SK-N-MC (cell line): Measurements from ENCODE around the gene GABRG3.

Experiments
- DNase-seq: peaks from one replicate; pipeline ENCODE4 v3.0.0-alpha.2; 2011; ENCODE audit warnings: low read depth, low spot score
- H3K27ac ChIP-seq: fragments of 200-600 bp; sonication (generic); 2 replicates; pipeline ENCODE4 v1.5.1; 2016; ENCODE audit warnings: mixed run types
- H3K36me3 ChIP-seq: fragments of 200-600 bp; sonication (generic); 2 replicates; pipeline ENCODE4 v1.6.1; 2017; ENCODE audit warnings: antibody characterized with exemption, low read length, mixed read lengths; ENCODE audit not compliant: insufficient read depth
- H3K4me3 ChIP-seq: fragments of 200-600 bp; sonication (generic); 2 replicates; pipeline ENCODE4 v1.5.1; 2016
- H3K9ac ChIP-seq: fragments of 200-600 bp; sonication (generic); 2 replicates; pipeline ENCODE4 v1.8.0; 2017; ENCODE audit warnings: mixed run types, mixed read lengths; ENCODE audit not compliant: insufficient read length
- H3K9me3 ChIP-seq: fragments of 200-600 bp; sonication (generic); 2 replicates; pipeline ENCODE4 v1.6.1; 2017; ENCODE audit warnings: low read depth, mild to moderate bottlenecking, antibody characterized with exemption, low read length, moderate library complexity, mixed read lengths
- EZH2 ChIP-seq: fragments of 200-600 bp; sonication (generic); IDR thresholded peaks from one replicate; pipeline ENCODE4 v1.6.1; 2017; ENCODE audit warnings: antibody characterized with exemption
- FOXP2 ChIP-seq: optimal IDR thresholded peaks from 2 replicates; pipeline ENCODE3; 2011; ENCODE audit warnings: mild to moderate bottlenecking, moderate library complexity; ENCODE audit not compliant: insufficient read depth; ENCODE audit errors: extremely low read length, control extremely low read depth
- POLR2AphosphoS5 ChIP-seq: IDR thresholded peaks from 2 replicates; pipeline ENCODE4 v1.6.1; 2012; ENCODE audit warnings: mild to moderate bottlenecking, low read depth, low read length, borderline replicate concordance

GABRG3 gene

GRCh38 chr15:27545494-27546255 lies 574.7 kb downstream of the GABRG3 start:
- Histone ChIP-seq H3K27ac (no peak overlapping the region), H3K9me3 (no peaks in the 10 kb centered on the region), H3K4me3 (no peak overlapping the region), H3K36me3 (no peaks in the 10 kb centered on the region), H3K9ac (no peak overlapping the region)
- TF ChIP-seq FOXP2, result no peak
- TF ChIP-seq POLR2AphosphoS5, result no peak
- no peak for TF ChIP-seq EZH2
- no peak for DNase-seq

GRCh38 chr15:27549746-27550145 lies 578.8 kb downstream of the GABRG3 start:
- Histone ChIP-seq H3K27ac (no peak overlapping the region), H3K9ac (no peak overlapping the region), H3K9me3 (no peaks in the 10 kb centered on the region), H3K4me3 (no peak overlapping the region), H3K36me3 (no peaks in the 10 kb centered on the region)
- DNase-seq, result no peak
- TF ChIP-seq EZH2, result no peak
- TF ChIP-seq POLR2AphosphoS5, result no peak
- no peak for TF ChIP-seq FOXP2

- DNase-seq, result no peak
- TF ChIP-seq FOXP2, result no peak
- TF ChIP-seq POLR2AphosphoS5, result no peak
- TF ChIP-seq EZH2, result no peak
- no peak overlapping the region for H3K27ac ChIP-seq
Measured at GRCh38 chr15:27550635-27551034, 579.7 kb downstream of the GABRG3 start.

GRCh38 chr15:27561816-27562215 lies 590.8 kb downstream of the GABRG3 start:
- no peak overlapping the region for H3K9ac ChIP-seq
- DNase-seq, result no peak
- no peaks in the 10 kb centered on the region for H3K36me3 ChIP-seq
- TF ChIP-seq FOXP2 (no peak), EZH2 (no peak), POLR2AphosphoS5 (no peak)
- H3K27ac ChIP-seq, result no peak overlapping the region
- H3K9me3 ChIP-seq, result no peaks in the 10 kb centered on the region
- no peak overlapping the region for H3K4me3 ChIP-seq

More at GRCh38 chr15:27550635-27551034, 579.7 kb downstream of the GABRG3 start:
- Histone ChIP-seq H3K9me3 (no peaks in the 10 kb centered on the region), H3K9ac (no peak overlapping the region), H3K36me3 (no peaks in the 10 kb centered on the region), H3K4me3 (no peak overlapping the region)

- no peak for TF ChIP-seq POLR2AphosphoS5
- TF ChIP-seq FOXP2, result no peak
- TF ChIP-seq EZH2, result no peak
- Histone ChIP-seq H3K27ac (no peak overlapping the region), H3K36me3 (no peaks in the 10 kb centered on the region), H3K9me3 (no peaks in the 10 kb centered on the region), H3K4me3 (no peak overlapping the region), H3K9ac (no peak overlapping the region)
- DNase-seq, result no peak
Measured at GRCh38 chr15:27563765-27564370, 592.9 kb downstream of the GABRG3 start.

GRCh38 chr15:27564656-27565055 lies 593.7 kb downstream of the GABRG3 start:
- Histone ChIP-seq H3K27ac (no peak overlapping the region), H3K4me3 (no peak overlapping the region), H3K9me3 (no peaks in the 10 kb centered on the region), H3K36me3 (no peaks in the 10 kb centered on the region), H3K9ac (no peak overlapping the region)
- DNase-seq, result no peak
- no peak for TF ChIP-seq FOXP2
- TF ChIP-seq POLR2AphosphoS5, result no peak
- no peak for TF ChIP-seq EZH2

GRCh38 chr15:27570746-27571145 lies 599.8 kb downstream of the GABRG3 start:
- no peak overlapping the region for H3K9ac ChIP-seq
- H3K4me3 ChIP-seq, result no peak overlapping the region
- no peaks in the 10 kb centered on the region for H3K9me3 ChIP-seq
- DNase-seq, result no peak
- H3K27ac ChIP-seq, result no peak overlapping the region
- H3K36me3 ChIP-seq, result no peaks in the 10 kb centered on the region
- TF ChIP-seq EZH2, result no peak
- TF ChIP-seq POLR2AphosphoS5, result no peak
- TF ChIP-seq FOXP2, result no peak

- no peak overlapping the region for H3K4me3 ChIP-seq
- H3K9me3 ChIP-seq, result no peaks in the 10 kb centered on the region
- no peak for DNase-seq
- H3K36me3 ChIP-seq, result no peaks in the 10 kb centered on the region
- no peak overlapping the region for H3K27ac ChIP-seq
- TF ChIP-seq POLR2AphosphoS5, result no peak
- TF ChIP-seq FOXP2, result no peak
- TF ChIP-seq EZH2, result no peak
- H3K9ac ChIP-seq, result no peak overlapping the region
Measured at GRCh38 chr15:27573805-27574485, 603.0 kb downstream of the GABRG3 start.
